ENCODE results near the gene HYDIN.
"Not testable (repeated sequence)": the region's sequence is repeated elsewhere in the genome, so short reads cannot be mapped to it uniquely, and the experiment has no call there.

HYDIN gene

DNA sequence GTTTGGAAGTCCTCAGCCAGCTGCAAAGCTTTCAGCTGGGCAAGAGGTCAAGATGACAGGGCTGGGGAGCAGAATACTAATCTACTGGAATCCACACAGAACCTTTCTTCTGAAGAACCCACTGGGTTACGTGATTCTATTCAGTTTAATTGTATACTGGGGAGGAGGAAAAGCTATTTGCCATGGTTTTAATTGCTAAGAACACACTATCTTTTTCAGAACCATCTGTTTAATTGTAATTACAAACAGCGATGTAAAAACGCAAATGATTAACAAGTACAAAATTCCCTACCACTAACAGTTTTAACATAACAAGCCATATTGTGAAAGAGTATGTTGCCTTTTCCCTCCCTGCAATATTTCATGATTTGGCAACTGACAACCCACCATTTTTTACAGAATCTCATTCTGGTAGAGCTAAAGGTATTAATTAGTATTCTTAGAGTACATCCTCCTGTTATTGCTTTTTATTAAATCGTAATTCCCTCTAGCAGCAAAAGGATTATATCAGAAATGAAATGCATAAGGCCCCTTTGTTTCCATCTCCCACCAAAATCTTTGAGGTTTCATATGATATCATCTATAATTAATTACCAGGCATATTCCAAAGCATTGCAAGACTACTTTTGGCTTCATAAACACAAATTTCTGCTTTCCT, 12.1 kb downstream of the HYDIN start:
- no peak for DNase-seq

GRCh38 chr16:71217506-71217905, 13.0 kb downstream of the HYDIN start:
- no peak for DNase-seq

- DNase-seq, result no peak
Observed at GRCh38 chr16:71216714-71217113, 13.8 kb downstream of the HYDIN start.

GRCh38 chr16:71214746-71215381, 15.7 kb downstream of the HYDIN start:
- DNase-seq, result no peak

DNA sequence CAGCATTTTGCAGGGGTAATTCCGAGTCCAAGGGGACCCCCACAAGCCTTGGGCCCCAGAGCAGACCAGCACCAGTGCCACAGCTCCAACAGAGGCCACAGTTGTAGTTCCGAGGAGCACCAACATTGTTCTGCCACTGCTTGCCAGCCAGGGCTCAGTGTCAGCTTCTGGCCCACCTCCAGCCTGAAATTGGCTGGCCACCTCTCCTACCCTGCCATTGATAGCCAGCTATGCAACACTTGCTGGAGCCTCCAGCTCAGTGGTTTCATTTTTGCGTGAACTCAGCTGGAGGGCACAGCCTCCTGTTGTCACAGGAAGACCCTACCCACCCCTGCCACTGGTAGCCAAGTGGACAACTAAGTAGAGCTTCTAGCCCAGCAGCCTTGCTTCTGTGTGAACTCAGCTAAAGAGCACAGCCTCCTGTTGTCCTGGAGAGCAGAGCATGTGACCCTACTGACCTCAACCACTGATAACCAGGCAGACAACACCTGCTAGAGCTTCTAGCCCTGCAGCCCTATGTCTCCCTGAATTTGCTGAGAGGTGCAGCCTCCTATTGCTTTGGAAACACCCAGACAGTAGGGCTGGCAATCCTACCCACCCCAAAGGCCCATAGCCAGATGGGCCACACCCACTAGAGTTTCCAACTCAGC, 24.9 kb downstream of the HYDIN start:
- DNase-seq, result no peak

GRCh38 chr16:71203631-71204030, 26.9 kb downstream of the HYDIN start:
- DNase-seq, result no peak

DNA sequence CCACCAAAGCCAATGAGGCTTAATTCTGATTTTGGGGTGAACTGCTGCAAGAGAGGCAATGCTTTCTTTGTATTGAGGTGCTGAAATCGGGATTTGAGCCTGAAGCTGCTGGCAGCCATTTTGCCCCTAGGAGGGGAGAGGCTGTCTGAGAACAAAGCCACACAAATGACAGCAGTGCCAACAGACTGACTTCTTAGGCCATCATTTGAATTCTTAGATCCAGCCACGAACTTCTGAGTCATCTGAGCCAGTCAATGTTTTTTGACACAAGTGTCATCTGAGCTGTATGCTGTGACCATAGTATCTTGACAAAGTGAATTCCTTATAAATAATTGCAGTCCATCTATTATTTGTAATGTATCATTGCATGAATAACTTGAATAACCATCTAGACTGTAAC, 29.0 kb downstream of the HYDIN start:
- DNase-seq, result no peak

GRCh38 chr16:71201054-71201453, 29.5 kb downstream of the HYDIN start:
- no peak for DNase-seq

GRCh38 chr16:71198408-71198807, 32.1 kb downstream of the HYDIN start:
- DNase-seq, result no peak

DNA sequence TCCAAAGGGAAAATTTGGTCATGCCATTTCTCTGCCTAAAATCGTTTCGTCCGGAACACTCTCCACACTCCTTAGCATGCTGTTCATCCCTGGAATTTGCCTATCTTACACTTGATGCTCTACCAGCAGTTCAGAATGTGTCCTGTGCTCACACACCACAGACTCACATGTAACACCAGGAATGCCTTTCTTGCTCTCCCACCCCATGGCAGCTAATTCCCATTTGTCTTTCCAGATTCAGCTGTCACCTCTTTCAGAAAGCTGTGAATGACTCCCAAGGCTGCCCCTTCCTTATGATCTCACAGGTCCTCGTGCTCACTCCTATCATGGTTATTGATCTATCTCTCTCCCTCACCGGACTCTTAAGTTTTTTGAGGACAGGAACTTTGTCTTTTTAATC, 38.1 kb downstream of the HYDIN start:
- DNase-seq, result no peak

DNA sequence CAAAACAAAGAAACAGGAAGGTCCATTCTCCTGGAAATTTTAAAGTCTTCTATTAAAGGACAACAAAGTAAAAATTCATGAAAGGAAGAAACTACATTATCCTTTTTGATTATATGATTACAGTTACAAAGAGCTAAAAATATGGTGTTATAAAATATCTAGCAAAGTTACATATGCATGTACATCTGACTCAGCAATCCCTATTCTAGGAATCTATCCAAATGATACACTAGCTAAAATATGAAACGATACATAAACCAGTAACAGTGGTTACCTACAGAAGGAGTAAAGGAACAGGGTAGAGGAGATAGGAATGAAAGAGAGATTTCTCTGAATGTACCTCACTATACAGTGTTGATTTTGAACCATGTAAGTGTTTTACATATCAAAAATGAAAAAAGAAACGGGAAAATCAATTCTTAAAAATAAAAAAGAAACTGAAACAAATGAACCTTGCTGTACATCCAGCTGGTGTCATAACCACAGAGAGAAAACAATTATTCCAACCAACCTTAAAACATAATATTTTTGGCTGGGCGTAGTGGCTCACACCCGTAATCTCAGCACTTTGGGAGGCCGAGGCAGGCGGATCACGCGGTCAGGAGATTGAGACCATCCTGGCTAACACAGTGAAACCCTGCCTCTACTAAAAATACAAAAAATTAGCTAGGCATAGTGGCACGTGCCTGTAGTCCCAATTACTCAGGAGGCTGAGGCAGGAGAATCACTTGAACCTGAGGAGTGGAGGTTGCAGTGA, 41.4 kb downstream of the HYDIN start:
- DNase-seq, result no peak

- no peak for DNase-seq
Observed at GRCh38 chr16:71185347-71185746, 45.2 kb downstream of the HYDIN start.

DNA sequence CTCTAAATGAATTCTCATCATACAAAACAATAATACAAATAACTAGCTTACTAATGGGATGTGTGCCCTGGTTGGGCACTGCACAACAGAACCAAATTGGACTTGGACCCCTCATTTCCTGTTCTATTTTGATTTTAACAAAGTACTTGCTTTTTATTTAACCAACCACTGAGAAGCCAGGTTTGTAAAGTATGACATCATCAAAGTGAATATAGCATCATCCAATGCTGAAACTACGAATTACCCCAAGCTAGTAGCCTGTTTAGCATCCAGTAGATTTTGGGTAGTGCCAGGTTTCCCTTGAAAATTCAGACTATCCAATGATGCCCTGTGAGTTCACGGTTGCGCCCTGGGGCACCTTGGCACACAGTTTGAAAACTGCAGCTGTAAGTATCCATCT, 51.0 kb downstream of the HYDIN start:
- no peak for DNase-seq

- DNase-seq, result no peak
Observed at GRCh38 chr16:71172481-71173207, 57.9 kb downstream of the HYDIN start.

GRCh38 chr16:71161007-71161406, 69.5 kb downstream of the HYDIN start:
- not testable (repeated sequence) for DNase-seq

GRCh38 chr16:71157278-71157677, 73.2 kb downstream of the HYDIN start:
- DNase-seq, result not testable (repeated sequence)

DNA sequence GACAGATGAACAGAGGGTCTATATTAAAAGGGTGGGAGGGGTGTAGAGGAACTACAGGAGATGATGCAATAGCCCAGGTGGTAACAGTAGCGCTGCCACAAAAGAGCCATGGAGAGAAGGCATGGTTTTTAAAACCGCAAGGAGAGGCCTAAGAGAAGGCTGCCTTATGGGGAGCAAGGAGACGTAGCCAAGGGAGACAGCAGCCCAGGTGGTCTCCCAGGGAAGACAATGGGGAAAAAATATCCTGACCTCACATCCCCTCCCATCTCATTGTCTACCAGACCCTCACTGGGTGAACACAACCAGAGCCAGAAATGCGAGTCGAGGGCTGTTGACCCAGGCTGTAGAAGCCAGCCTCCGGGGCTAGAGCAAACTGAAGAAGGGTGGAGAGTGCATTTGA, 77.2 kb downstream of the HYDIN start:
- not testable (repeated sequence) for DNase-seq

DNA sequence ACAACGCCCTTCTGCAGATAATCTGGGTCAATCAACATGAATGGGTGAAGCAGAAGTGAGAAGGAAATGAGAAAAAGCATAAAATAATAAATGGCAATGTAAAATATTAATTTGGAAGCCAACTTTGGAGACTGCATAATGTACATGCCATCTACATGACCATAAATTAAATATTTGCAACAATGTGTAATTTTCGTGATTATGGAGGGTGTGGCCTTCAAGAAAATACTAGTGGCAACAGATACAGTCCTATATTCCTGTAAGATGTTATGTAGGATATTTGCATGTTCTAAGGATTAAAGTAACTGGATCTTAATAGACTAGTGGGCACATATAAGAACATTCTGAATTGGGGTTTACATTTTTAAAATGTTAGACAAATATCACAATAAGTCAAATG, 78.9 kb downstream of the HYDIN start:
- DNase-seq, result not testable (repeated sequence)

DNA sequence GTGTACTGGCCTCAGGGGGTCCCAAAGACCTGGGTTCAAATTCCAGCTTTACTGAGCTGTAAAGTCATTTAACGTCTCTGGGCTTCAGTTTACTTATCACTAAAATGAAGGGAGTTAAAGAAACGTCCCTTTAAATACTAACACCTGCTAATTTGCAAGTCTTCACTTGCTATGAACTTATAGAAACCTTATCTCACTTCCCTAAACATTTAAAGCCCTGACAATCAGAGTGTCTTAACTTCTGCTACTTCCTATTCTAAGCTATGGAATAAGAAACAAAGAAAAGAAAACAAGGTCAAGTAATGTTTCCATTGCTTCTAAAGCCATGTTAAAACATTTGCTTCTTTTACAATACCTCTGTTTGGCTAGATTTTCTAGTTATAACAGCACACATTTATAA, 87.3 kb downstream of the HYDIN start:
- DNase-seq, result not testable (repeated sequence)

GRCh38 chr16:71110565-71110964, 120.0 kb downstream of the HYDIN start:
- DNase-seq, result not testable (repeated sequence)

DNA sequence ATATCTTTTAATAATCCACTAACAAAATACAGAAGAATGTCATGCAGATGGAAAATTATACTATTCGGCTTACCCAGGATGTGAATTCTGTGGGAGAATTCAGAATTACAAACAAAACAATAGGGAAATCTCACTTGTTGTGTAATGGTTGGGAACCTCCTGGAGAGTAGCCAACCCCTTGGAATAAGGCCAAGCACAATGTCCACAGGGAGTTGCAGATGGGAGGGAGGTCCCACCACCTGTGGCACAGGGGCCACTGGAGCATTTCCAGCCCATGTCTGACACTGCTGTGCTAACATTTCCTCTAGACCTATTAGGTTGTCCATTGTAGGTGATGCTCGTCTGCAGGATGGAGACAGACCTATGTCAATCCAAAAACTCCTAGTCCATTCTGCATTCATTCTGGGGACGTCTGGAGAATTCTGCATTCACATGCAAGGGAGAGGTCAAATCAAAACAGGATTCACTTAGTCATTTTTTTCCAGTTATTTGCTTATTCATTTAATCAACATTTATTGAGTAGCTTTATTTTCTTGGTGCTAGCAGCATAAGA, 120.8 kb downstream of the HYDIN start:
- DNase-seq, result not testable (repeated sequence)

DNA sequence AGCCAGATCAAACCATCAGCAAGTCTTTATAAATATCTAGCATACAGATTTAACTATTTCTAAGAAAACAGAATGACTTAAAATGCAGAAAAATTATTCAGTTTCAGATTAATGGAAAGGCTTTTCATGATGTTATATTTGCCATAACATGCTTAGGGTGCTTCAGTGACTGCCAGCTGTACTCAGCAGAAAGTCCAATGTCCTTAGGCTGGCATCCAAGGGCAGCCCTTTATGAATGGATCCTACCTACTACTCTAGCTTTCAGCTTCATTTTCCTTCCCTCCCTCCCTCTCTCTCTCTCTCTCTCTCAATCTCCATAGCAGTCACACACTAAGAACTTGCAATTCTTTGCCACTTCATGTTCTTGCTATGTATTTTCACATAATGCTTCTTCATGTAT, 124.6 kb downstream of the HYDIN start:
- not testable (repeated sequence) for DNase-seq

DNA sequence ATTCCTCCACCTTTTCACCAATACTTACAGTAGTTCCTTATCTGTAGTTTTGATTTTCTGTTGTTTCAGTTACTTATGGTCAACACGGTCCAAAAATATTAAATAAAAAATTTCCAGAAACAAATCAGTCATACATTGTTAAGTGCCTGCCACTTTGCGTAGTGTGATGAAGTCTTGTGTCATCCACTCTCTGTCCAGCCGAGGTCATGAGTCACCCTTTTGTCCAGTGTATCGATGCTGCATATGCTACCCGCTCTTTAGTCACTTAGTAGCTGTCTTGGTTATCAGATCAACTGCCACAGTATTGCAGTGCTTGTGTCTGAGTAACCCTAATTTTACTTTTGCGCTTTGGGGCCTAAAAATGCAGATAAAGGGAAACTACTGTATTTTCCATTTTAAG, 146.9 kb downstream of the HYDIN start:
- DNase-seq, result not testable (repeated sequence)

All from stimulated activated naive CD4-positive, alpha-beta T cell treated with Interleukin-2 at 50 U/mL for 16 hours (primary cell).